ENCODE results near the gene IER5L.
"Not testable (repeated sequence)": the region's sequence is repeated elsewhere in the genome, so short reads cannot be mapped to it uniquely, and the experiment has no call there.

The IER5L gene

GRCh38 chr9:129166623-129167557, 11.2 kb downstream of the IER5L start:
- DNase-seq = no peak
- H3K4me3 ChIP-seq (ENCODE audit: low read depth, low read length) = no peak overlapping the region
- TF ChIP-seq CTCF (IDR thresholded peaks at IDR 0.05; ENCODE audit: low read depth, low read length) = no peak

DNA sequence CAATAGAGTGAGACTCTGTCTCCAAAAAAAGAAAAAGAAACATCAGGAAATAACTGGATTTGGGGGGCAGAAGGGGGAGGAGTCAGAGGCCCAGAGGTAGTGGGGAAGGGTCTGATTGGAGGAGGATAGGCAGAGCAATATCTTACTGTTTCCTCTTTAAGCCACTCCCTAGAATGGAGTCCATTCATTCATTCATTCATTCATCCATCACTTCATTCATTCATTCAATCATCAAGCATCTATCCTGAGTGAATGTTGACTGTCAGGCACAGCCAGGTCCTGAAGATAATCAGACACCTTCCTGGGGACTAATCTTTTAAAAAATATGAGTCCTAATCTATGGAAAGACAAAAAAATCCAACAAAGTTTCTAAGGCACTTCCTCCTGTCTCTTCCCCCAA, 12.9 kb downstream of the IER5L start:
- no peak for TF ChIP-seq CTCF (IDR thresholded peaks at IDR 0.05; ENCODE audit: low read depth, low read length)
- no peaks in the 10 kb centered on the region for H3K27me3 ChIP-seq
- DNase-seq = no peak
- no peak overlapping the region for H3K4me3 ChIP-seq (ENCODE audit: low read depth, low read length)
- no peaks in the 10 kb centered on the region for H3K36me3 ChIP-seq
- peaks cover 5% of the 10 kb centered on the region; the same call in 1 of the 2 replicates for H3K4me1 ChIP-seq
- H3K9me3 ChIP-seq = no peaks in the 10 kb centered on the region

More at GRCh38 chr9:129166623-129167557, 11.2 kb downstream of the IER5L start:
- Histone ChIP-seq H3K9me3 (no peaks in the 10 kb centered on the region), H3K4me1 (peaks cover 5% of the 10 kb centered on the region; the same call in 1 of the 2 replicates), H3K36me3 (no peaks in the 10 kb centered on the region), H3K27me3 (no peaks in the 10 kb centered on the region)

DNA sequence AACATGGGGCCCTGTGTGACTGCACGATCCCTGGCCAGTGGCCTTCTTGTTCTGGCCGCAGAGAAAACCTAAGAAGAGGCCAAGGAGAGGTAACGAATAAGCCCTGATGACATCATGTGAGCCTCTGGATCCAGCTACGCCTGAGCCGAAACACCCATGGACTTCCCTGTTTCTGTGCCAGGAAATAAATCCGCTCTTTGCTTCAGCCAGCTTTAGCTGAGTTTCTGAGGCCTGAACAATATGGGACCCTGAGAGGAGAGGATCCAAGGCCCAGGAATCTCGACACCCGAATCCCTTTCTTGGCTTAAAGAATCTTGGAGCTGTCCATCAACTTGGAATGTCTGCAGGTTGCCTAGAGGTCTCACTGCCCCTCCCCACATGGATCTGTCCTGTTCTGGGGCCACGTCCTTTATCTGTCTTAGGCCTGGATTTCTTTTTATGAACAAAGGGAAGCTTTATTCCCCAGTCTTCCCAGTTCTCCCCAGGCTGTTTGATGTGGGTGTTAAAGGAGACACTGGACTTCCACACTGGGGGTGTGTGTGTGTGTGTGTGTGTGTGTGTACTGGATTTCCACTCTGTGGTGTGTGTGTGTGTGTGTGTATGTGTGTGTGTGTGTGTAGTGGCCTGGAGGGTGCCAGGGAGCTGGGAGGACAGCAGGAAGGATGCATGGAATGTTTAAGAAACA, 13.7 kb downstream of the IER5L start:
- no peaks in the 10 kb centered on the region for H3K9me3 ChIP-seq
- no peak for DNase-seq
- peaks cover 5% of the 10 kb centered on the region; the same call in 1 of the 2 replicates for H3K4me1 ChIP-seq
- no peaks in the 10 kb centered on the region for H3K36me3 ChIP-seq
- H3K27me3 ChIP-seq = no peaks in the 10 kb centered on the region
- TF ChIP-seq CTCF (IDR thresholded peaks at IDR 0.05; ENCODE audit: low read depth, low read length) = no peak
- H3K4me3 ChIP-seq (ENCODE audit: low read depth, low read length) = no peak overlapping the region

GRCh38 chr9:129163753-129164152, 14.3 kb downstream of the IER5L start:
- Histone ChIP-seq H3K4me3 (ENCODE audit: low read depth, low read length) (no peak overlapping the region), H3K9me3 (no peaks in the 10 kb centered on the region), H3K4me1 (peaks cover 5% of the 10 kb centered on the region; the same call in 1 of the 2 replicates), H3K36me3 (no peaks in the 10 kb centered on the region), H3K27me3 (no peaks in the 10 kb centered on the region)
- no peak for TF ChIP-seq CTCF (IDR thresholded peaks at IDR 0.05; ENCODE audit: low read depth, low read length)
- no peak for DNase-seq

DNA sequence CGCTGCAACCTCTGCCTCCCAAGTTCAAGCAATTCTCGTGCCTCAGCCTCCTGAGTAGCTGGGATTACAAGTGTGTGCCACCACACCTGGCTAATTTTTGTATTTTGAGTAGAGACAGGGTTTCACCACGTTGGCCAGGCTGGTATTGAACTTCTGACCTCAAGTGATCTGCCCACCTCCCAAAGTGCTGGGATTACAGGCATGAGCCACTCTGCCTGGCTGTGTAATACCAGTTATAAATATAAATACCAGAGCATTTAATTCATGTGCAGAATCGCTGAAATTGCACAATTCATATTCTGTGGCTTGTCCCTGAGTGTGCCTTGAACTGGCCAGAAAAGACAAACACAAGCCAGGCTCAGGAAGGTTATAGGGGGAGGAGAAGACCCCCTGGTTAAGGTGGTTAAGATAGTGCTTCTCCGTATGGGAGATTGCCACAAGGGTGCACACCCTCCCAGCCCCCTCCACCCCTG, 14.8 kb downstream of the IER5L start:
- DNase-seq; H3K4me3 ChIP-seq (ENCODE audit: low read depth, low read length); H3K36me3 ChIP-seq; H3K27me3 ChIP-seq; H3K4me1 ChIP-seq; H3K9me3 ChIP-seq: not testable (repeated sequence)

DNA sequence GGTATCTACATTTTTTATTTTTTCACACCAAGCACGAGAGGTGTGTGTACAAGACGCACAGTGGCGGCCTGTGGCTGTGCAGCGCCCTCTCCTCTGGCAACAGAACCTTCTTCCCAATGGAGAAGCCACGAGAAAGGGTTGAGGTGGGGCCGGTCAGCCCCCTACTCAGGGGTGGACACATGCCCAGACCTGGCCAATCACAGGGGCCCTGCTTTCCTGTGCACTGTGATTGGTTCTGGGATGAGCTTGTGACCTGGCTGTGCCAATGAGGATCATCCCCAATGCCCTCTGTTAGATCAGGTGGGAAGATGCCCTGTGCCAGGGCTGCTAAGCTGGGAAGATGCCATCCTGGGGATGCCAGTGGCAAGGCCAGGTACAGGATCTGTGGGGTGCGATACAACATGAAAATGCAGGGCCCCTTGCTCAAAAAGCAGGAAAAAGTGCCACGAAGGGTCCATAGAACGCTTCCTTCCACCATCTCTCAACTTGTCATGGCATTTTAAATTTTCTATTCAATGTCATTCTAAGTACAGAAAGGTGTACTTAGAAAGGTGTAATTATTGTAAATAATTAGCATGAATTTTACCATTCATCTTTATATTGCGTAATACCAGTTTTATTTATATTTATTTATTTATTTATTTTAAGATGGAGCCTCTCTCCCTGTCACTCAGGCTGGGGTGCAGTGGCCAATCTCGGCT, 15.4 kb downstream of the IER5L start:
- Histone ChIP-seq H3K9me3 (no peaks in the 10 kb centered on the region), H3K4me1 (peaks cover under 1% of the 10 kb centered on the region; the same call in 1 of the 2 replicates), H3K4me3 (ENCODE audit: low read depth, low read length) (no peak overlapping the region), H3K27me3 (no peaks in the 10 kb centered on the region), H3K36me3 (no peaks in the 10 kb centered on the region)
- TF ChIP-seq CTCF (IDR thresholded peaks at IDR 0.05; ENCODE audit: low read depth, low read length) = no peak
- no peak for DNase-seq

All from BE2C (cell line).